ENCODE measurements around the gene YWHAB.

YWHAB gene

GRCh38 chr20:44909872-44910689, 24.6 kb downstream of the YWHAB start, which contains the start of gene PABPC1L:
Gene PABPC1L (plus strand): TSS chr20:44910060. CDS start chr20:44910144, 84 bp downstream.
- peak within 1 kb of the TSS; percentile 40 to 73 (median 66) for H3K4me3 ChIP-seq
- peak within 1 kb of the TSS in 10 of 21 experiments; percentile 2 to 65 (median 39) for H3K27ac ChIP-seq

GRCh38 chr20:44910690-44911262, 25.3 kb downstream of the YWHAB start:
- H3K4me3 ChIP-seq = peak overlapping the region; percentile 40 to 73 (median 66)
- peak overlapping the region in 2 of 21 experiments; percentile 42 to 65 for H3K27ac ChIP-seq

GRCh38 chr20:44911264-44911921, 25.9 kb downstream of the YWHAB start:
- H3K4me3 ChIP-seq = no peak overlapping the region
- no peak overlapping the region for H3K27ac ChIP-seq

- Histone ChIP-seq H3K4me3 (no peak overlapping the region), H3K27ac (no peak overlapping the region)
Observed at GRCh38 chr20:44912189-44912588, 26.7 kb downstream of the YWHAB start.

GRCh38 chr20:44914924-44915323, 29.4 kb downstream of the YWHAB start:
- no peak overlapping the region for H3K4me3 ChIP-seq
- no peak overlapping the region for H3K27ac ChIP-seq

GRCh38 chr20:44916586-44916985, 31.1 kb downstream of the YWHAB start:
- no peak overlapping the region for H3K27ac ChIP-seq
- H3K4me3 ChIP-seq = no peak overlapping the region

- H3K4me3 ChIP-seq = no peak overlapping the region
- no peak overlapping the region for H3K27ac ChIP-seq
Observed at GRCh38 chr20:44917399-44917798, 31.9 kb downstream of the YWHAB start.

- H3K27ac ChIP-seq = no peak overlapping the region
- H3K4me3 ChIP-seq = no peak overlapping the region
Observed at GRCh38 chr20:44918342-44918741, 32.8 kb downstream of the YWHAB start.

- Histone ChIP-seq H3K27ac (no peak overlapping the region), H3K4me3 (no peak overlapping the region)
Observed at GRCh38 chr20:44918761-44919160, 33.3 kb downstream of the YWHAB start.

- H3K27ac ChIP-seq = no peak overlapping the region
- H3K4me3 ChIP-seq = no peak overlapping the region
Observed at GRCh38 chr20:44921447-44921846, 35.9 kb downstream of the YWHAB start.

GRCh38 chr20:44924541-44924940, 39.0 kb downstream of the YWHAB start:
- Histone ChIP-seq H3K27ac (no peak overlapping the region), H3K4me3 (no peak overlapping the region)

GRCh38 chr20:44928595-44928994, 43.1 kb downstream of the YWHAB start:
- H3K27ac ChIP-seq = no peak overlapping the region
- H3K4me3 ChIP-seq = no peak overlapping the region

- H3K27ac ChIP-seq = no peak overlapping the region
- H3K4me3 ChIP-seq = no peak overlapping the region
Observed at GRCh38 chr20:44930517-44931168, 45.1 kb downstream of the YWHAB start.

- no peak overlapping the region for H3K4me3 ChIP-seq
- no peak overlapping the region for H3K27ac ChIP-seq
Observed at GRCh38 chr20:44931911-44932310, 46.4 kb downstream of the YWHAB start.

- no peak overlapping the region for H3K4me3 ChIP-seq
- no peak overlapping the region for H3K27ac ChIP-seq
Observed at GRCh38 chr20:44932916-44933315, 47.4 kb downstream of the YWHAB start.

- Histone ChIP-seq H3K27ac (no peak overlapping the region), H3K4me3 (no peak overlapping the region)
Observed at GRCh38 chr20:44936510-44936909, 51.0 kb downstream of the YWHAB start.

GRCh38 chr20:44938637-44939036, 53.1 kb downstream of the YWHAB start:
- no peak overlapping the region for H3K4me3 ChIP-seq
- H3K27ac ChIP-seq = peak overlapping the region in 2 of 21 experiments; percentile 2 to 38

- no peak overlapping the region for H3K4me3 ChIP-seq
- H3K27ac ChIP-seq = no peak overlapping the region
Observed at GRCh38 chr20:44941120-44941691, 55.7 kb downstream of the YWHAB start.

GRCh38 chr20:44942264-44942973, 56.9 kb downstream of the YWHAB start:
- Histone ChIP-seq H3K4me3 (no peak overlapping the region), H3K27ac (no peak overlapping the region)
